ENCODE measurements around the gene PMEL. TPM values are rescaled to one million over a fixed set of nuclear protein-coding genes. Genes with fewer than 3 reads are reported as not detected.

The PMEL gene
- total and polyA plus RNA-seq, 7 donors: 0.71 to 1.8 (median 1.3) TPM; not detected in 2

- intact Hi-C loops (cut with DNase I): no loop called here
- Histone ChIP-seq H3K27ac (no peak overlapping the region), H3K36me3 (peaks cover 0 to 3% (median 0%) of the 10 kb centered on the region in 4 donors), H3K9me3 (no peaks in the 10 kb centered on the region), H3K27me3 (no peaks in the 10 kb centered on the region), H3K4me1 (peaks cover 0 to 40% (median 28%) of the 10 kb centered on the region in 4 donors), H3K4me3 (no peak overlapping the region)
- no peak for DNase-seq
- 94 to 96% methylated on average over 1 of the region's 1 CpG for WGBS, 2 donors
- no peak for TF ChIP-seq CTCF (IDR thresholded peaks at IDR 0.05)
- TF ChIP-seq POLR2A (IDR thresholded peaks at IDR 0.05): no peak
- TF ChIP-seq EP300 (IDR thresholded peaks at IDR 0.05): no peak
Observed at GRCh38 chr12:55933799-55934742, 31.8 kb downstream of the PMEL start.

- peaks cover 0 to 3% (median 0%) of the 10 kb centered on the region in 4 donors for H3K36me3 ChIP-seq
- intact Hi-C loops (cut with DNase I): no loop called here
- H3K9me3 ChIP-seq: no peaks in the 10 kb centered on the region
- peak in 1 of 2 donors; percentile 12 for TF ChIP-seq POLR2A (IDR thresholded peaks at IDR 0.05)
- TF ChIP-seq EP300 (IDR thresholded peaks at IDR 0.05): no peak
- TF ChIP-seq CTCF (IDR thresholded peaks at IDR 0.05): no peak
- peak in 1 of 4 donors; percentile 62 for TF ChIP-seq POLR2AphosphoS5 (IDR thresholded peaks at IDR 0.05)
- WGBS, 2 donors: 25 to 56% methylated on average over 7 of the region's 7 CpGs
- H3K27me3 ChIP-seq: no peaks in the 10 kb centered on the region
- peak overlapping the region in 2 of 4 donors; percentile 15 to 98 for H3K27ac ChIP-seq
- DNase-seq: no peak
- H3K4me1 ChIP-seq: peaks cover 0 to 48% (median 35%) of the 10 kb centered on the region in 4 donors
- peak overlapping the region in 1 of 4 donors; percentile 87 for H3K4me3 ChIP-seq
Observed at GRCh38 chr12:55933169-55933798, 32.6 kb downstream of the PMEL start.

- WGBS, 2 donors: 3 to 4% methylated on average over 4 of the region's 4 CpGs
- intact Hi-C loops (cut with DNase I): no loop called here
Observed at GRCh38 chr12:55932551-55932910, 33.3 kb downstream of the PMEL start.

More at GRCh38 chr12:55932551-55932910, 33.3 kb downstream of the PMEL start:
- TF ChIP-seq CTCF (IDR thresholded peaks at IDR 0.05) (no peak), POLR2A (IDR thresholded peaks at IDR 0.05) (no peak), EP300 (IDR thresholded peaks at IDR 0.05) (no peak), POLR2AphosphoS5 (IDR thresholded peaks at IDR 0.05) (no peak)
- Histone ChIP-seq H3K27ac (peak overlapping the region; percentile 85 to 98 (median 86)), H3K27me3 (no peaks in the 10 kb centered on the region), H3K4me3 (peak overlapping the region; percentile 41 to 87 (median 78)), H3K9me3 (no peaks in the 10 kb centered on the region), H3K36me3 (peaks cover 0 to 3% (median 0%) of the 10 kb centered on the region in 4 donors), H3K4me1 (peaks cover 0 to 54% (median 40%) of the 10 kb centered on the region in 4 donors)
- DNase-seq: no peak
